ENCODE data around the gene TOX3. TPM values are rescaled to one million over a fixed set of nuclear protein-coding genes. Genes with fewer than 3 reads are reported as not detected.

Gene TOX3
- total and polyA plus RNA-seq, 2 experiments from 2014 or later, result 0.24 to 0.79 TPM

GRCh38 chr16:52450916-52451315 is 96.0 kb downstream of the TOX3 start:
- DNase-seq (ENCODE audit: low read depth in 1 of 2, low spot score in 1 of 2), result no peak
- Histone ChIP-seq H3K27ac (no peak overlapping the region), H3K4me1 (ENCODE audit: low read depth) (no peaks in the 10 kb centered on the region), H3K27me3 (no peaks in the 10 kb centered on the region), H3K4me3 (no peak overlapping the region), H3K9me3 (ENCODE audit: low read depth) (no peaks in the 10 kb centered on the region), H3K36me3 (no peaks in the 10 kb centered on the region)
- no peak for TF ChIP-seq CTCF (IDR thresholded peaks at IDR 0.05; ENCODE audit: low read depth, low read length)

GRCh38 chr16:52450241-52450640 is 96.7 kb downstream of the TOX3 start:
- no peaks in the 10 kb centered on the region for H3K9me3 ChIP-seq (ENCODE audit: low read depth)
- no peak overlapping the region for H3K4me3 ChIP-seq
- DNase-seq (ENCODE audit: low read depth in 1 of 2, low spot score in 1 of 2), result no peak
- H3K4me1 ChIP-seq (ENCODE audit: low read depth), result no peaks in the 10 kb centered on the region
- H3K27ac ChIP-seq, result no peak overlapping the region
- no peak for TF ChIP-seq CTCF (IDR thresholded peaks at IDR 0.05; ENCODE audit: low read depth, low read length)
- no peaks in the 10 kb centered on the region for H3K27me3 ChIP-seq
- H3K36me3 ChIP-seq, result no peaks in the 10 kb centered on the region

GRCh38 chr16:52446080-52446479 is 100.9 kb downstream of the TOX3 start:
- H3K4me3 ChIP-seq, result no peak overlapping the region
- H3K9me3 ChIP-seq (ENCODE audit: low read depth), result no peaks in the 10 kb centered on the region
- no peak for TF ChIP-seq CTCF (IDR thresholded peaks at IDR 0.05; ENCODE audit: low read depth, low read length)
- no peaks in the 10 kb centered on the region for H3K36me3 ChIP-seq
- peak in 1 of 2 donors; percentile 44 for DNase-seq (ENCODE audit: low read depth in 1 of 2, low spot score in 1 of 2)
- no peaks in the 10 kb centered on the region for H3K4me1 ChIP-seq (ENCODE audit: low read depth)
- H3K27me3 ChIP-seq, result no peaks in the 10 kb centered on the region
- H3K27ac ChIP-seq, result no peak overlapping the region

- no peaks in the 10 kb centered on the region for H3K36me3 ChIP-seq
- no peak for TF ChIP-seq CTCF (IDR thresholded peaks at IDR 0.05; ENCODE audit: low read depth, low read length)
- H3K4me3 ChIP-seq, result no peak overlapping the region
- H3K27ac ChIP-seq, result no peak overlapping the region
- H3K27me3 ChIP-seq, result no peaks in the 10 kb centered on the region
- no peak for DNase-seq (ENCODE audit: low read depth in 1 of 2, low spot score in 1 of 2)
- H3K9me3 ChIP-seq (ENCODE audit: low read depth), result no peaks in the 10 kb centered on the region
- H3K4me1 ChIP-seq (ENCODE audit: low read depth), result no peaks in the 10 kb centered on the region
Observed at GRCh38 chr16:52441886-52442285, 105.1 kb downstream of the TOX3 start.

GRCh38 chr16:52440248-52440647 is 106.7 kb downstream of the TOX3 start:
- Histone ChIP-seq H3K9me3 (ENCODE audit: low read depth) (no peaks in the 10 kb centered on the region), H3K27me3 (no peaks in the 10 kb centered on the region), H3K4me1 (ENCODE audit: low read depth) (no peaks in the 10 kb centered on the region), H3K36me3 (no peaks in the 10 kb centered on the region), H3K27ac (no peak overlapping the region), H3K4me3 (no peak overlapping the region)
- TF ChIP-seq CTCF (IDR thresholded peaks at IDR 0.05; ENCODE audit: low read depth, low read length), result no peak
- no peak for DNase-seq (ENCODE audit: low read depth in 1 of 2, low spot score in 1 of 2)

GRCh38 chr16:52439750-52440149 is 107.2 kb downstream of the TOX3 start:
- TF ChIP-seq CTCF (IDR thresholded peaks at IDR 0.05; ENCODE audit: low read depth, low read length), result no peak
- H3K9me3 ChIP-seq (ENCODE audit: low read depth), result no peaks in the 10 kb centered on the region
- H3K27me3 ChIP-seq, result no peaks in the 10 kb centered on the region
- H3K27ac ChIP-seq, result no peak overlapping the region
- no peaks in the 10 kb centered on the region for H3K36me3 ChIP-seq
- no peak overlapping the region for H3K4me3 ChIP-seq
- no peaks in the 10 kb centered on the region for H3K4me1 ChIP-seq (ENCODE audit: low read depth)
- no peak for DNase-seq (ENCODE audit: low read depth in 1 of 2, low spot score in 1 of 2)

Measured in cardiac muscle cell (in vitro differentiated cells and primary cell).